A549 (cell line): ENCODE data around the gene TTL. TPM values are rescaled to one million over a fixed set of nuclear protein-coding genes. Genes with fewer than 3 reads are reported as not detected.
A peak's percentile ranks its signal among the peaks of the same experiment; 100 is the strongest.

Source experiments
- ATAC-seq, 2 experiments: fragments of 200-7000 bp in 1 of 2; fragments of >200 bp in 1 of 2; cut with Nextera tagmentation in 1 of 2; cut with Tn5 transposase in 1 of 2; 3 replicates each; pipeline versions ENCODE4 v1.8.0 to v1.9.1; 2018 to 2020; ENCODE audit warnings: mild to moderate bottlenecking in 1 of 2, moderate library complexity in 1 of 2
- CTCF ChIA-PET: fragments of 300-600 bp; sonication (Branson Sonifier 250); formaldehyde crosslinking; extraction: SDS; loops from one replicate; lab custom pipeline; 2021; ENCODE audit warnings: antibody characterized with exemption, inconsistent platforms; lab: Yijun Ruan, JAX
- POLR2A ChIA-PET: fragments of 350-600 bp; formaldehyde crosslinking; extraction: SDS; loops from one replicate; lab custom pipeline; 2021; ENCODE audit warnings: antibody characterized with exemption, inconsistent platforms; lab: Yijun Ruan, JAX
- DNase-seq, 2 experiments: peaks; one replicate each; pipeline versions ENCODE4 v3.0.0 to v3.0.0-alpha.2; 2011 to 2016; ENCODE audit warnings: low read depth in 1 of 2, low spot score in 1 of 2
- FAIRE-seq: peaks from 2 replicates; lab custom pipeline; 2011; peaks lifted over from hg19 to GRCh38; lab: Jason Lieb, UNC
- H3K27ac ChIP-seq, 2 experiments: fragments of >200 bp; sonication (Bioruptor Twin); formaldehyde crosslinking; 3 replicates each; pipeline ENCODE4 v1.5.1; 2016 to 2017
- H3K4me1 ChIP-seq: fragments of >200 bp; sonication (Bioruptor Twin); formaldehyde crosslinking; 3 replicates; pipeline ENCODE4 v1.6.1; 2016
- H3K4me2 ChIP-seq: fragments of >200 bp; sonication (Bioruptor Twin); formaldehyde crosslinking; 3 replicates; pipeline ENCODE4 v1.6.1; 2016
- H3K4me3 ChIP-seq: fragments of >200 bp; sonication (Bioruptor Twin); formaldehyde crosslinking; 3 replicates; pipeline ENCODE4 v1.5.1; 2016
- H3K9me3 ChIP-seq: fragments of >200 bp; sonication (Bioruptor Twin); formaldehyde crosslinking; 3 replicates; pipeline ENCODE4 v1.6.1; 2016
- EHMT2 ChIP-seq: fragments of 200-600 bp; sonication (generic); IDR thresholded peaks from 2 replicates; pipeline ENCODE4 v1.6.1; 2016; ENCODE audit warnings: antibody characterized with exemption, low read depth, mild to moderate bottlenecking, moderate library complexity
- EP300 ChIP-seq, 2 experiments: fragments of >200 bp; sonication (Bioruptor Twin); formaldehyde crosslinking; IDR thresholded peaks; 2 replicates in 1 of 2; 3 replicates in 1 of 2; pipeline ENCODE4 v1.6.1; 2016 to 2017
- FOSB ChIP-seq: fragments of 250-450 bp; sonication (Bioruptor Pico); IDR thresholded peaks from 2 replicates; pipeline ENCODE4 v1.5.0; 2020; ENCODE audit warnings: mild to moderate bottlenecking, moderate library complexity
- HDAC2 ChIP-seq: fragments of 200-600 bp; sonication (generic); IDR thresholded peaks from 2 replicates; pipeline ENCODE4 v1.6.1; 2016
- HOXA7 ChIP-seq: fragments of 250-450 bp; sonication (Bioruptor Pico); IDR thresholded peaks from 2 replicates; pipeline ENCODE4 v1.5.0; 2020; ENCODE audit warnings: mild to moderate bottlenecking, moderate library complexity
- HOXB13 ChIP-seq: fragments of 250-450 bp; sonication (Bioruptor Pico); IDR thresholded peaks from 2 replicates; pipeline ENCODE4 v1.5.0; 2020; ENCODE audit warnings: low read depth, mild to moderate bottlenecking, moderate library complexity
- MYC ChIP-seq: IDR thresholded peaks from 2 replicates; pipeline ENCODE4 v1.6.1; 2012; ENCODE audit warnings: mild to moderate bottlenecking, inconsistent platforms, low read length, improper control_type of control experiment, borderline replicate concordance
- PHF8 ChIP-seq: fragments of 200-600 bp; sonication (generic); IDR thresholded peaks from 2 replicates; pipeline ENCODE4 v1.6.1; 2016; ENCODE audit warnings: low read depth, mild to moderate bottlenecking, antibody characterized with exemption, moderate library complexity, borderline replicate concordance
- REST ChIP-seq: fragments of 200-600 bp; sonication (generic); IDR thresholded peaks from 2 replicates; pipeline ENCODE4 v1.6.1; 2016; ENCODE audit warnings: antibody characterized with exemption, mild to moderate bottlenecking, moderate library complexity
- SREBF2 ChIP-seq: fragments of 450-650 bp; IDR thresholded peaks from 2 replicates; pipeline ENCODE4 v1.6.1; 2014; ENCODE audit warnings: mild to moderate bottlenecking, moderate library complexity
- USF2 ChIP-seq: fragments of 450-650 bp; IDR thresholded peaks from 2 replicates; pipeline ENCODE4 v1.6.1; 2014; ENCODE audit warnings: antibody characterized with exemption
- WGBS: methylation state at CpG from one replicate; pipeline ENCODE4 v1.1.6; 2017; ENCODE audit errors: missing lambda C conversion rate; 5-methylcytosine and 5-hydroxymethylcytosine counted together
- polyA plus RNA-seq, 4 experiments: library from polyadenylated mRNA; depleted of rRNA in 3 of 4; stranded (reverse); fragments of >200 nt; fragmentation: RNase III in 1 of 4; extraction: RNeasy Plus Mini Kit Qiagen cat#74134 plus additional on column Dnase treatment in 1 of 4; gene quantifications; 2 replicates in 3 of 4; 3 replicates in 1 of 4; pipeline ENCODE4 v1.2.3, GENCODE V29; 2011 to 2017
- TF ChIP-seq, protein P1 (sequence below): IDR thresholded peaks from 2 replicates; pipeline ENCODE4 v1.6.1; 2012
- TF ChIP-seq, protein P2 (sequence below): fragments of 250-450 bp; sonication (Bioruptor Pico); IDR thresholded peaks from 2 replicates; pipeline ENCODE4 v1.5.0; 2021; ENCODE audit warnings: mild to moderate bottlenecking, moderate library complexity, borderline replicate concordance

TTL gene
- polyA plus RNA-seq, 2 of the 4 experiments (the other 2 are of a cell fraction) = 29.7 to 33.1 TPM

- POLR2A ChIA-PET = no interaction called here
- FAIRE-seq (no peak), ATAC-seq (no peak), DNase-seq (no peak)
- CTCF ChIA-PET = interaction anchor here (1.0 kb wide), 1 partner anchor 90 kb away, joined by 3 read pairs; no protein-coding TSS in a partner anchor
- WGBS = 83% methylated on average over 1 of the region's 1 CpG
- TF ChIP-seq MYC = no peak
- TF ChIP-seq HDAC2 = no peak
- TF ChIP-seq, protein P1, sequence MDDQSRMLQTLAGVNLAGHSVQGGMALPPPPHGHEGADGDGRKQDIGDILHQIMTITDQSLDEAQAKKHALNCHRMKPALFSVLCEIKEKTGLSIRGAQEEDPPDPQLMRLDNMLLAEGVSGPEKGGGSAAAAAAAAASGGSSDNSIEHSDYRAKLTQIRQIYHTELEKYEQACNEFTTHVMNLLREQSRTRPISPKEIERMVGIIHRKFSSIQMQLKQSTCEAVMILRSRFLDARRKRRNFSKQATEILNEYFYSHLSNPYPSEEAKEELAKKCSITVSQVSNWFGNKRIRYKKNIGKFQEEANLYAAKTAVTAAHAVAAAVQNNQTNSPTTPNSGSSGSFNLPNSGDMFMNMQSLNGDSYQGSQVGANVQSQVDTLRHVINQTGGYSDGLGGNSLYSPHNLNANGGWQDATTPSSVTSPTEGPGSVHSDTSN = no peak
- TF ChIP-seq USF2 = no peak
- no peak for TF ChIP-seq PHF8
- TF ChIP-seq SREBF2 = no peak
- no peak for TF ChIP-seq FOSB (CRISPR knock-in tag)
- Histone ChIP-seq H3K4me2 (no peak overlapping the region), H3K9me3 (peaks cover 6% of the 10 kb centered on the region; the same call in 1 of the 3 replicates), H3K4me3 (no peak overlapping the region), H3K4me1 (no peaks in the 10 kb centered on the region), H3K27ac (no peak overlapping the region)
Observed at GRCh38 chr2:112463256-112463655, 18.7 kb upstream of the TTL start.

- Histone ChIP-seq H3K4me3 (no peak overlapping the region), H3K4me2 (no peak overlapping the region), H3K27ac (no peak overlapping the region), H3K4me1 (no peaks in the 10 kb centered on the region), H3K9me3 (peaks cover 13% of the 10 kb centered on the region; the same call in 1 of the 3 replicates)
- DNase-seq (peak; percentile 18 to 19), ATAC-seq (peak in 1 of 2 experiments; percentile 58; a peak in 3 of 6 replicates), FAIRE-seq (no peak)
- CTCF ChIA-PET = interaction anchor here (0.9 to 1.2 kb wide), 2 partner anchors 9 to 433 kb away, joined by 3 read pairs; no protein-coding TSS in a partner anchor
- POLR2A ChIA-PET = no interaction called here
- TF ChIP-seq HOXA7 (CRISPR knock-in tag) (no peak), HOXB13 (CRISPR knock-in tag) (no peak), EHMT2 (no peak), REST (no peak), EP300 (IDR thresholded peaks at IDR 0.05) (no peak)
- TF ChIP-seq, protein P2, sequence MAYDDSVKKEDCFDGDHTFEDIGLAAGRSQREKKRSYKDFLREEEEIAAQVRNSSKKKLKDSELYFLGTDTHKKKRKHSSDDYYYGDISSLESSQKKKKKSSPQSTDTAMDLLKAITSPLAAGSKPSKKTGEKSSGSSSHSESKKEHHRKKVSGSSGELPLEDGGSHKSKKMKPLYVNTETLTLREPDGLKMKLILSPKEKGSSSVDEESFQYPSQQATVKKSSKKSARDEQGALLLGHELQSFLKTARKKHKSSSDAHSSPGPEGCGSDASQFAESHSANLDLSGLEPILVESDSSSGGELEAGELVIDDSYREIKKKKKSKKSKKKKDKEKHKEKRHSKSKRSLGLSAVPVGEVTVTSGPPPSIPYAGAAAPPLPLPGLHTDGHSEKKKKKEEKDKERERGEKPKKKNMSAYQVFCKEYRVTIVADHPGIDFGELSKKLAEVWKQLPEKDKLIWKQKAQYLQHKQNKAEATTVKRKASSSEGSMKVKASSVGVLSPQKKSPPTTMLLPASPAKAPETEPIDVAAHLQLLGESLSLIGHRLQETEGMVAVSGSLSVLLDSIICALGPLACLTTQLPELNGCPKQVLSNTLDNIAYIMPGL (CRISPR knock-in tag) = no peak
- TF ChIP-seq, all 56 proteins: peak for 0
- 41% methylated on average over 3 of the region's 3 CpGs for WGBS
Observed at GRCh38 chr2:112465382-112465781, 16.6 kb upstream of the TTL start.
